SK-N-SH (cell line): ENCODE results near the gene TPRG1L. TPM values are rescaled to one million over a fixed set of nuclear protein-coding genes. Genes with fewer than 3 reads are reported as not detected.

Experiments
- CTCF ChIA-PET: fragments of 300-600, 350-600 bp; formaldehyde crosslinking; extraction: SDS; loops from one replicate; lab custom pipeline; 2021; lab: Yijun Ruan, JAX
- POLR2A ChIA-PET: fragments of 350-600 bp; sonication (Branson Sonifier 250); formaldehyde crosslinking; extraction: SDS; loops from one replicate; lab custom pipeline; 2020; ENCODE audit warnings: antibody characterized with exemption, inconsistent platforms; lab: Yijun Ruan, JAX
- DNase-seq: peaks from one replicate; pipeline ENCODE4 v3.0.0; 2012
- H2AFZ ChIP-seq: fragments of 200-600 bp; sonication (generic); 2 replicates; pipeline ENCODE4 v1.8.1; 2016; ENCODE audit warnings: antibody characterized with exemption, mild to moderate bottlenecking, low read depth
- H3F3A ChIP-seq: fragments of 200-600 bp; sonication (generic); replicated peaks from 2 replicates; pipeline ENCODE3; 2016; ENCODE audit warnings: antibody characterized with exemption, mild to moderate bottlenecking; ENCODE audit not compliant: insufficient read depth
- H3K27ac ChIP-seq, 2 experiments: fragments of 200-500 bp in 1 of 2; fragments of 200-600 bp in 1 of 2; sonication (Bioruptor generic) in 1 of 2; sonication (generic), shearing (Covaris generic) in 1 of 2; 2 replicates each; pipeline versions ENCODE4 v1.5.1 to v1.6.1; 2014 to 2016; ENCODE audit warnings: low read depth in 2 of 2, inconsistent platforms in 1 of 2, low read length in 1 of 2, mild to moderate bottlenecking in 1 of 2, mixed read lengths in 1 of 2
- H3K27me3 ChIP-seq: fragments of 200-600 bp; sonication (generic), shearing (Covaris generic); 2 replicates; pipeline ENCODE4 v1.6.1; 2016; ENCODE audit warnings: mixed run types; ENCODE audit not compliant: insufficient read depth
- H3K36me3 ChIP-seq, 2 experiments: fragments of 200-500 bp in 1 of 2; fragments of 200-600 bp in 1 of 2; sonication (Bioruptor generic) in 1 of 2; sonication (generic) in 1 of 2; replicated peaks in 1 of 2; 2 replicates each; pipeline versions ENCODE3 to v1.5.1; 2014 to 2016; ENCODE audit warnings: low read length in 1 of 2, mild to moderate bottlenecking in 1 of 2; ENCODE audit not compliant: insufficient read depth in 2 of 2, control insufficient read depth in 1 of 2
- H3K4me1 ChIP-seq, 2 experiments: fragments of 200-500 bp in 1 of 2; fragments of 200-600 bp in 1 of 2; sonication (Bioruptor generic) in 1 of 2; sonication (generic), shearing (Covaris generic) in 1 of 2; 2 replicates each; pipeline versions ENCODE4 v1.5.1 to v1.6.1; 2014 to 2016; ENCODE audit warnings: low read depth in 1 of 2, low read length in 1 of 2, mixed run types in 1 of 2; ENCODE audit not compliant: insufficient read depth in 2 of 2, control insufficient read depth in 1 of 2
- H3K4me2 ChIP-seq: fragments of 200-600 bp; sonication (generic), shearing (Covaris generic); 2 replicates; pipeline ENCODE4 v1.6.1; 2017; ENCODE audit warnings: mixed run types
- H3K4me3 ChIP-seq, 2 experiments: fragments of 200-500 bp in 1 of 2; fragments of 200-600 bp in 1 of 2; sonication (Bioruptor generic) in 1 of 2; sonication (generic), shearing (Covaris generic) in 1 of 2; 2 replicates each; pipeline versions ENCODE4 v1.5.1 to v1.8.1; 2014 to 2016; ENCODE audit warnings: low read depth in 2 of 2, inconsistent platforms in 1 of 2, low read length in 1 of 2, mild to moderate bottlenecking in 1 of 2, mixed read lengths in 1 of 2, moderate library complexity in 1 of 2
- H3K79me2 ChIP-seq: fragments of 200-600 bp; sonication (generic); 2 replicates; pipeline ENCODE4 v1.8.1; 2017; ENCODE audit warnings: mild to moderate bottlenecking; ENCODE audit not compliant: insufficient read depth
- H3K9ac ChIP-seq: fragments of 200-600 bp; sonication (generic); 2 replicates; pipeline ENCODE4 v1.6.1; 2017; ENCODE audit warnings: mixed run types
- H3K9me2 ChIP-seq: fragments of 200-600 bp; sonication (generic); 2 replicates; pipeline ENCODE4 v1.6.1; 2017; ENCODE audit warnings: mixed run types
- H3K9me3 ChIP-seq: fragments of 200-600 bp; sonication (generic); 2 replicates; pipeline ENCODE4 v1.6.1; 2017; ENCODE audit warnings: mixed run types, mild to moderate bottlenecking, moderate library complexity
- H4K20me1 ChIP-seq: fragments of 200-600 bp; sonication (generic); 2 replicates; pipeline ENCODE4 v1.6.1; 2017; ENCODE audit warnings: mild to moderate bottlenecking, mixed run types; ENCODE audit not compliant: insufficient read depth
- CTCF ChIP-seq: fragments of 200-600 bp; sonication (generic); IDR thresholded peaks from 2 replicates; pipeline ENCODE4 v1.6.1; 2017; ENCODE audit warnings: antibody characterized with exemption, mild to moderate bottlenecking, moderate library complexity
- EP300 ChIP-seq, 2 experiments: IDR thresholded peaks; 2 replicates each; pipeline versions ENCODE4 v1.4.0 to v1.6.1; 2012; ENCODE audit warnings: borderline replicate concordance in 1 of 2, low read depth in 1 of 2, low read length in 1 of 2
- FOXJ3 ChIP-seq: sonication (generic); formaldehyde crosslinking; IDR thresholded peaks from 2 replicates; pipeline ENCODE4 v1.5.1; 2020; ENCODE audit warnings: mild to moderate bottlenecking, missing genetic modification reagents
- GABPA ChIP-seq: IDR thresholded peaks from 2 replicates; pipeline ENCODE4 v1.4.0; 2012; ENCODE audit warnings: low read depth, mild to moderate bottlenecking
- NFIC ChIP-seq: IDR thresholded peaks from 2 replicates; pipeline ENCODE4 v1.4.0; 2012; ENCODE audit warnings: borderline replicate concordance
- NRF1 ChIP-seq: IDR thresholded peaks from 2 replicates; pipeline ENCODE4 v1.6.1; 2012; ENCODE audit warnings: low read depth, mild to moderate bottlenecking, low read length
- POLR2AphosphoS5 ChIP-seq: IDR thresholded peaks from 2 replicates; pipeline ENCODE4 v1.6.1; 2012; ENCODE audit warnings: low read depth, low read length
- RCOR1 ChIP-seq: fragments of 150-350 bp; IDR thresholded peaks from 2 replicates; pipeline ENCODE4 v1.6.1; 2017; ENCODE audit warnings: antibody characterized with exemption, low read length
- REST ChIP-seq: IDR thresholded peaks from 2 replicates; pipeline ENCODE4 v1.6.1; 2012; ENCODE audit warnings: mild to moderate bottlenecking, low read depth, low read length, moderate library complexity
- RXRA ChIP-seq: IDR thresholded peaks from 2 replicates; pipeline ENCODE4 v1.4.0; 2012; ENCODE audit warnings: low read depth, mild to moderate bottlenecking, borderline replicate concordance
- SMC3 ChIP-seq: IDR thresholded peaks from 2 replicates; pipeline ENCODE4 v1.6.1; 2012; ENCODE audit warnings: low read depth, low read length, improper control_type of control experiment
- TAF1 ChIP-seq: IDR thresholded peaks from 2 replicates; pipeline ENCODE4 v1.6.1; 2012; ENCODE audit warnings: low read depth, mild to moderate bottlenecking, low read length, moderate library complexity, borderline replicate concordance
- TCF12 ChIP-seq: IDR thresholded peaks from 2 replicates; pipeline ENCODE4 v1.4.0; 2012
- TEAD4 ChIP-seq: IDR thresholded peaks from 2 replicates; pipeline ENCODE4 v1.4.0; 2012; ENCODE audit warnings: mild to moderate bottlenecking, borderline replicate concordance; ENCODE audit not compliant: insufficient read depth
- USF1 ChIP-seq: IDR thresholded peaks from 2 replicates; pipeline ENCODE4 v1.4.0; 2012; ENCODE audit warnings: low read depth, borderline replicate concordance
- USF2 ChIP-seq: fragments of 150-350 bp; IDR thresholded peaks from 2 replicates; pipeline ENCODE4 v1.6.1; 2017; ENCODE audit warnings: antibody characterized with exemption, low read length, low read depth, borderline replicate concordance
- WGBS: methylation state at CpG from one replicate; pipeline ENCODE4 v1.1.6; 2017; ENCODE audit warnings: low lambda C conversion rate; 5-methylcytosine and 5-hydroxymethylcytosine counted together
- polyA plus RNA-seq, 3 experiments: library from polyadenylated mRNA; depleted of rRNA; stranded (reverse); fragments of >200 nt; gene quantifications; 2 replicates each; pipeline ENCODE4 v1.2.3, GENCODE V29; 2012

TPRG1L gene
- polyA plus RNA-seq, 1 of the 3 experiments (the other 2 are of a cell fraction) = 25.9 TPM

- TF ChIP-seq TAF1 (no peak), GABPA (no peak), REST (no peak)
Observed at GRCh38 chr1:3618881-3619671, 5.7 kb upstream of the TPRG1L start (continued).

- CTCF ChIA-PET = interaction anchor here (0.7 to 6.4 kb wide), 21 partner anchors 8 to 177 kb away, joined by 3 to 78 read pairs (median 6); partner anchors contain the start of gene WRAP73
- H3K9ac ChIP-seq = no peak overlapping the region
- H3K36me3 ChIP-seq = no peaks in the 10 kb centered on the region
- TF ChIP-seq FOXJ3 (no peak), SMC3 (no peak), RXRA (no peak), EP300 (IDR thresholded peaks at IDR 0.05; ENCODE audit: borderline replicate concordance in 1 of 2, low read depth in 1 of 2, low read length in 1 of 2) (no peak), USF2 (no peak), TAF1 (no peak), CTCF (no peak), GABPA (no peak), RCOR1 (no peak), TEAD4 (no peak), NRF1 (no peak), USF1 (no peak), NFIC (no peak), POLR2AphosphoS5 (no peak), REST (no peak), TCF12 (no peak)
- TF ChIP-seq, all 33 proteins: peak for 0
- peaks cover under 1% of the 10 kb centered on the region for H3F3A ChIP-seq
- H3K4me3 ChIP-seq = no peak overlapping the region
- POLR2A ChIA-PET = no interaction called here
- no peak for DNase-seq
- H4K20me1 ChIP-seq = no peaks in the 10 kb centered on the region
- no peak overlapping the region for H3K4me2 ChIP-seq
- H3K79me2 ChIP-seq = peaks cover 8% of the 10 kb centered on the region
- no peak overlapping the region for H3K27ac ChIP-seq
- H3K27me3 ChIP-seq = no peaks in the 10 kb centered on the region
- H3K4me1 ChIP-seq = peaks cover 0 to 22% of the 10 kb centered on the region in 2 experiments; a peak in 1 of 4 replicates
- 88% methylated on average over 12 of the region's 12 CpGs for WGBS
- no peaks in the 10 kb centered on the region for H3K9me2 ChIP-seq
- no peak overlapping the region for H2AFZ ChIP-seq
- H3K9me3 ChIP-seq = no peaks in the 10 kb centered on the region
Observed at GRCh38 chr1:3620708-3621107, 4.1 kb upstream of the TPRG1L start.
